Central memory CD8-positive, alpha-beta T cell (primary cell): ENCODE results near the gene GID8.

Source experiments
- ATAC-seq: fragments of 150-1000 bp; cut with Tn5 transposase; replicated peaks from 2 replicates; pipeline ENCODE4 v1.10.0; 2022; ENCODE audit warnings: mild to moderate bottlenecking, moderate FRiP score, moderate number of reproducible peaks; ENCODE audit not compliant: poor library complexity, severe bottlenecking; ENCODE audit errors: extremely low read depth
- DNase-seq, 2 donors: peaks; one replicate each; pipeline ENCODE4 v3.0.0; 2021; ENCODE audit warnings: low spot score in 2 of 2
- H3K27ac Mint-ChIP-seq: one replicate; pipeline ENCODE4 v1.8.0; 2022; ENCODE audit warnings: low read depth, mild to moderate bottlenecking, moderate library complexity, mixed read lengths
- H3K27me3 Mint-ChIP-seq: one replicate; pipeline ENCODE4 v1.8.0; 2022; ENCODE audit warnings: mixed read lengths
- H3K36me3 Mint-ChIP-seq: one replicate; pipeline ENCODE4 v1.8.0; 2022; ENCODE audit warnings: mild to moderate bottlenecking, moderate library complexity, mixed read lengths; ENCODE audit not compliant: insufficient read depth
- H3K4me1 Mint-ChIP-seq: one replicate; pipeline ENCODE4 v1.8.0; 2022; ENCODE audit warnings: mixed read lengths
- H3K4me3 Mint-ChIP-seq: one replicate; pipeline ENCODE4 v1.8.0; 2022; ENCODE audit warnings: mild to moderate bottlenecking, moderate library complexity, mixed read lengths
- H3K9me3 Mint-ChIP-seq: one replicate; pipeline ENCODE4 v1.8.0; 2022; ENCODE audit warnings: mixed read lengths

GID8 gene

GRCh38 chr20:62962221-62962879 lies 24.4 kb downstream of the GID8 start:
- Mint-ChIP-seq H3K27me3 (no peaks in the 10 kb centered on the region), H3K36me3 (peaks cover 5% of the 10 kb centered on the region), H3K4me3 (no peak overlapping the region), H3K9me3 (no peaks in the 10 kb centered on the region), H3K4me1 (no peaks in the 10 kb centered on the region), H3K27ac (no peak overlapping the region)
- ATAC-seq (no peak), DNase-seq (no peak)

GRCh38 chr20:62962891-62963613 lies 25.1 kb downstream of the GID8 start:
- H3K36me3 Mint-ChIP-seq, result peaks cover 5% of the 10 kb centered on the region
- no peak overlapping the region for H3K4me3 Mint-ChIP-seq
- no peak overlapping the region for H3K27ac Mint-ChIP-seq
- no peaks in the 10 kb centered on the region for H3K27me3 Mint-ChIP-seq
- H3K9me3 Mint-ChIP-seq, result no peaks in the 10 kb centered on the region
- no peaks in the 10 kb centered on the region for H3K4me1 Mint-ChIP-seq
- DNase-seq (no peak), ATAC-seq (no peak)

GRCh38 chr20:62963614-62964397 lies 25.9 kb downstream of the GID8 start:
- H3K4me1 Mint-ChIP-seq, result no peaks in the 10 kb centered on the region
- H3K9me3 Mint-ChIP-seq, result no peaks in the 10 kb centered on the region
- ATAC-seq (no peak), DNase-seq (no peak)
- no peaks in the 10 kb centered on the region for H3K27me3 Mint-ChIP-seq
- peaks cover 5% of the 10 kb centered on the region for H3K36me3 Mint-ChIP-seq
- no peak overlapping the region for H3K4me3 Mint-ChIP-seq
- H3K27ac Mint-ChIP-seq, result no peak overlapping the region

- ATAC-seq (no peak), DNase-seq (no peak)
- Mint-ChIP-seq H3K36me3 (peaks cover 5% of the 10 kb centered on the region), H3K4me3 (no peak overlapping the region), H3K9me3 (no peaks in the 10 kb centered on the region), H3K27me3 (no peaks in the 10 kb centered on the region), H3K27ac (no peak overlapping the region), H3K4me1 (no peaks in the 10 kb centered on the region)
Measured at GRCh38 chr20:62964700-62965099, 26.8 kb downstream of the GID8 start.

GRCh38 chr20:62965363-62965771 lies 27.4 kb downstream of the GID8 start:
- Mint-ChIP-seq H3K27ac (no peak overlapping the region), H3K36me3 (peaks cover 6% of the 10 kb centered on the region), H3K9me3 (no peaks in the 10 kb centered on the region), H3K27me3 (no peaks in the 10 kb centered on the region), H3K4me3 (no peak overlapping the region), H3K4me1 (no peaks in the 10 kb centered on the region)
- ATAC-seq, result no peak
- no peak for DNase-seq

- DNase-seq, result no peak
- Mint-ChIP-seq H3K27ac (no peak overlapping the region), H3K9me3 (no peaks in the 10 kb centered on the region)
Measured at GRCh38 chr20:62966212-62967148, 28.5 kb downstream of the GID8 start.

GRCh38 chr20:62967149-62967501 lies 29.2 kb downstream of the GID8 start:
- no peak for DNase-seq
- Mint-ChIP-seq H3K9me3 (no peaks in the 10 kb centered on the region), H3K27me3 (peaks cover 13% of the 10 kb centered on the region), H3K36me3 (peaks cover 6% of the 10 kb centered on the region), H3K27ac (no peak overlapping the region), H3K4me1 (peaks cover 9% of the 10 kb centered on the region), H3K4me3 (no peak overlapping the region)
- no peak for ATAC-seq

More at GRCh38 chr20:62966212-62967148, 28.5 kb downstream of the GID8 start:
- Mint-ChIP-seq H3K4me3 (no peak overlapping the region), H3K4me1 (peaks cover 2% of the 10 kb centered on the region), H3K36me3 (peaks cover 6% of the 10 kb centered on the region), H3K27me3 (peaks cover 7% of the 10 kb centered on the region)
- ATAC-seq, result no peak

GRCh38 chr20:62967628-62968351 lies 29.8 kb downstream of the GID8 start:
- Mint-ChIP-seq H3K9me3 (no peaks in the 10 kb centered on the region), H3K36me3 (peaks cover 6% of the 10 kb centered on the region), H3K27me3 (peaks cover 20% of the 10 kb centered on the region), H3K27ac (no peak overlapping the region), H3K4me3 (no peak overlapping the region), H3K4me1 (peaks cover 14% of the 10 kb centered on the region)
- no peak for DNase-seq
- ATAC-seq, result no peak

GRCh38 chr20:62968378-62969178 lies 30.6 kb downstream of the GID8 start:
- Mint-ChIP-seq H3K27ac (no peak overlapping the region), H3K36me3 (peaks cover 6% of the 10 kb centered on the region), H3K9me3 (no peaks in the 10 kb centered on the region), H3K4me3 (no peak overlapping the region), H3K27me3 (peaks cover 21% of the 10 kb centered on the region), H3K4me1 (peaks cover 14% of the 10 kb centered on the region)
- no peak for DNase-seq
- no peak for ATAC-seq

- Mint-ChIP-seq H3K27ac (no peak overlapping the region), H3K27me3 (peaks cover 28% of the 10 kb centered on the region)
- no peak for ATAC-seq
Measured at GRCh38 chr20:62969179-62969760, 31.3 kb downstream of the GID8 start.

GRCh38 chr20:62969939-62970306 lies 32.0 kb downstream of the GID8 start:
- Mint-ChIP-seq H3K9me3 (no peaks in the 10 kb centered on the region), H3K27me3 (peaks cover 35% of the 10 kb centered on the region), H3K4me3 (no peak overlapping the region), H3K36me3 (peaks cover 3% of the 10 kb centered on the region), H3K4me1 (peaks cover 14% of the 10 kb centered on the region), H3K27ac (no peak overlapping the region)
- ATAC-seq (no peak), DNase-seq (no peak)

More at GRCh38 chr20:62969179-62969760, 31.3 kb downstream of the GID8 start:
- no peak overlapping the region for H3K4me3 Mint-ChIP-seq
- peaks cover 14% of the 10 kb centered on the region for H3K4me1 Mint-ChIP-seq
- no peak for DNase-seq
- H3K36me3 Mint-ChIP-seq, result peaks cover 3% of the 10 kb centered on the region
- no peaks in the 10 kb centered on the region for H3K9me3 Mint-ChIP-seq
